ENCODE data around the gene ZBTB17. TPM values are rescaled to one million over a fixed set of nuclear protein-coding genes. Genes with fewer than 3 reads are reported as not detected.

ZBTB17 gene
- 13.7 and 16.5 TPM in 2 replicates for total RNA-seq

DNA sequence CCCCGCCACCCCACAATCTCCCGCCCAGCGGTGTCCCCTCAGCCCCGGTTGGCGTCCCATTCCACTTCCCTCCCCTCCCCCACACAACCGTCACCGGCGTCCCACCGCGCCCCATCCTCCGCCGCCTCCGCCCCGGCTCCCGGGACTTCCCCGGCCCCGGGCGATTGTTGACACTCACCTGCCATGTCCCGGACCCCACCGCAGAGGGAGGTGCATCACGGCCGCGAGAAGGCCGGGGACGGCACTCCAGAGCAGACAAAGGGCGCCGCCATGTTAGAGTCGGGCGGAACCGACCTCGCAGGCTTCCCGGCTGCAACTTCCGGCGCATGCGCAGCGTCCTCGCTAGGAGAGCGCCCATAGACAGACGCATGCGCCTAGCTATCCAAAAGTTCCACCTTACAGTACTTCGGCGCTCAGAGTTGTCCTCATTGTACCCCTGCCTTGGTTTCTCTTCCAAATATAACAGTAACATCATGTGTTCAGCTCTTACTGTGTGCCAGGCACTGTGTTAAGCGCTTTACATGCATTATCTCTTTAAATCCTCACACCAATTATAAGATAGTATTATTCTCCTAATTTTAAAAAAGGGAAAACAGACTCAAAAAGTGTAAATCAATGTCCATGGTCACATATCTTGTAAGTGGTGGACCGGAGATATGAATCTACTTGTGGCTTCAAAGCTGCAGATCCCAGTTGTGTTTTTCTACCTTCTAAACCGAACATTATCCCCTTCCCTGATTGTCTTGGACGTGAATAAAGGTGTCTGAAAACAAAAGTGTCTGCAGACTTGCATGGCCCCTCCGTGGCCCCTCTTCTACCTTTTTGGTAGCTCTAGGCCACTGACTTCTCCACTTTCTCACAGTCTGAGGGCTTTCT is at the start of gene ZBTB17:
Gene ZBTB17 (minus strand): TSS at position 297 of the 876 bp plus-strand sequence. CDS start 27,606 bp downstream, outside the sequence.

DNA sequence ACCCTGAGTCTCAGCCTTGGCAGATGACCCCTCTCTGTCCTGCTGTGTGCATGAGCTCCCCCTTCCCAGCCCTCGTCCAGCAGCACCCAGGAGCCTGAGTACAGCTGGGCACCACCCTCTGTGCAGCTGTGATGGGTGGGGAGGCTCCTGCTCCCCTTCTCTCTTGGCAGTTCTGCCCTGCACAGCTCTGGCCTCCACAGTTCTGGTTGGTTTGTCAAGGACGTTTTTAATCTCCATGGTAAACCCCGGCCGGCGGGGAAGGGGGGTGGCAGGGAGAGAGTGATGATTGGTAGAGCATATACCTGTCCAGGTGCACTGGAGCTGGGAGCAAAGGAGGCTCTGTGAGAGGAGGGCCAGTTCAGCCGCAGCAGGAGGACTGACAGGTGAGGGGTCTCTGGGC is 45.8 kb upstream of the ZBTB17 start, which contains the start of gene CLCNKA:
Gene CLCNKA (plus strand): TSS at position 356 of the 400 bp plus-strand sequence. CDS start 584 bp downstream, outside the sequence.

DNA sequence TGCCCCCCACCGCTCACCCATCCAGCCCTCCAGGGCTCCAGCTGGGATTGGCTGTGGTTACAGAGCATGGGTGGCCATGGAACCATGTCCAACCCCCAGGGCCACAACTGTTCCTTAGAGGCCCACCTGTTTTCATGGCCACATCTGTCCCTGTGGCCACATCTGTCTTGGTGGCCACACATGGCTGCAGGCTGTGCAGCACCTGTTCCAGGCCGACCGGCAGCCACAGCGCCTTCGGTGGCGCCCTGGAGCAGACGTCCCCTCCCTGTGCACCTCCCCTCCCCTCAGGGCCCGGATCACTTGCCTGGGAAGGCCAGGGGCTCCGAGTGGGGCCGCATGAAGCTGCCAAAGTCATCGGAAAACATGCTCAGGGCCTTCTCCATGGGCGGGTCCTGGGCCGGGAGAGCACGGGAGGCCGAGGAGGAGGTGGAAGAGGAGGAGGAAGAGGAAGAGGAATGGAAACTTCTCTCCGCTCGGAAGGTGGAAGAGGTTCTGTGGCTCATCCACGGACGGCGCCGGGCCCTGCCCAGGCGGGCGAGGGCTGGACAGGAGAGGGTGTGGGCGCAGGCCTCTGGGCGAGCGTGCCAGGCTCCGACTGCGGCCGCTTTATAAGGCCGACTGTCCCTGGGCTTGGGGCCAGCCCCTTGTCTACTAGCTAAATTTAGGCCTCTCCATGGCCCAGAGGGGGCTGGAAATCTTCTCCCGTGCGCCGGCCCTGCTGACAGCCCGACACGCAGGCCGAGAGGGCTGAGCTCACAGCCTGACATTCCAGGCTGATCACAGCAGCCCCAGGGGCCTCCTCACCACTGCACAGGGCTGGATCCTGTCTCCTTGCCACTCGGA is 41.8 kb upstream of the ZBTB17 start, which contains the start of gene HSPB7:
Gene HSPB7 (minus strand): TSS at position 583 of the 843 bp plus-strand sequence. CDS start 80 bp downstream, at position 503.

Other genes starting within 250 kb of the ZBTB17 start
- gene SLC25A34, start 239.8 kb downstream of the ZBTB17 start, total RNA-seq = 0.32 and 0.54 TPM in 2 replicates
- gene TMEM82, start 233.6 kb downstream of the ZBTB17 start, total RNA-seq = not detected in 2 replicates
- 149 and 191 TPM in 2 replicates for gene FBLIM1, start 217.3 kb downstream of the ZBTB17 start, total RNA-seq
- gene UQCRHL, start 168.5 kb downstream of the ZBTB17 start, total RNA-seq = 1.9 and 2.7 TPM in 2 replicates
- gene SPEN, start 128.4 kb downstream of the ZBTB17 start, total RNA-seq = 8.7 and 15.4 TPM in 2 replicates
- not detected in 2 replicates for gene SRARP, start 28.1 kb upstream of the ZBTB17 start, total RNA-seq
- 0.81 and 5.2 TPM in 2 replicates for gene HSPB7, start 41.9 kb upstream of the ZBTB17 start, total RNA-seq
- not detected in 2 replicates for gene CLCNKA, start 45.9 kb upstream of the ZBTB17 start, total RNA-seq
- under 0.01 TPM in 1 of 2 replicates, not detected in the other for gene CLCNKB, start 67.7 kb upstream of the ZBTB17 start, total RNA-seq
- not detected in 2 replicates for gene FAM131C, start 97.5 kb upstream of the ZBTB17 start, total RNA-seq
- 16.4 and 25.1 TPM in 2 replicates for gene EPHA2, start 180.0 kb upstream of the ZBTB17 start, total RNA-seq
- gene ARHGEF19, start 236.6 kb upstream of the ZBTB17 start, total RNA-seq = 4.5 and 11.4 TPM in 2 replicates